ENCODE measurements around the gene AHNAK2.

The AHNAK2 gene

GRCh38 chr14:105011312-105011990, 33.3 kb upstream of the AHNAK2 start:
- no peak for DNase-seq

- no peak for DNase-seq
Measured at GRCh38 chr14:105010891-105011291, 32.7 kb upstream of the AHNAK2 start.

GRCh38 chr14:105010106-105010505, 31.9 kb upstream of the AHNAK2 start:
- no peak for DNase-seq

GRCh38 chr14:105007593-105008264, 29.6 kb upstream of the AHNAK2 start:
- no peak for DNase-seq

- DNase-seq, result no peak
Measured at GRCh38 chr14:105006831-105007592, 28.8 kb upstream of the AHNAK2 start.

GRCh38 chr14:105005929-105006830, 28.0 kb upstream of the AHNAK2 start:
- DNase-seq, result no peak

- no peak for DNase-seq
Measured at GRCh38 chr14:105005329-105005928, 27.3 kb upstream of the AHNAK2 start.

GRCh38 chr14:104999361-104999760, 21.2 kb upstream of the AHNAK2 start:
- DNase-seq, result no peak

- no peak for DNase-seq
Measured at GRCh38 chr14:104998801-104999200, 20.6 kb upstream of the AHNAK2 start.

- no peak for DNase-seq
Measured at GRCh38 chr14:104996483-104996882, 18.3 kb upstream of the AHNAK2 start.

GRCh38 chr14:104996032-104996431, 17.9 kb upstream of the AHNAK2 start:
- DNase-seq, result no peak

GRCh38 chr14:104994978-104995377, 16.8 kb upstream of the AHNAK2 start:
- DNase-seq, result no peak

GRCh38 chr14:104993808-104994591, 15.8 kb upstream of the AHNAK2 start:
- DNase-seq, result no peak

- DNase-seq, result no peak
Measured at GRCh38 chr14:104993306-104993705, 15.1 kb upstream of the AHNAK2 start.

GRCh38 chr14:104992501-104992900, 14.3 kb upstream of the AHNAK2 start:
- no peak for DNase-seq

- no peak for DNase-seq
Measured at GRCh38 chr14:104991896-104992230, 13.7 kb upstream of the AHNAK2 start.

GRCh38 chr14:104989951-104990303, 11.8 kb upstream of the AHNAK2 start:
- DNase-seq, result no peak

- DNase-seq, result no peak
Measured at GRCh38 chr14:104989236-104989950, 11.2 kb upstream of the AHNAK2 start.

- DNase-seq, result no peak
Measured at GRCh38 chr14:104986487-104987164, 8.5 kb upstream of the AHNAK2 start.

GRCh38 chr14:104985675-104986486, 7.7 kb upstream of the AHNAK2 start, which contains the start of gene CLBA1:
Gene CLBA1 (plus strand): TSS chr14:104985788. CDS start chr14:104986432, 644 bp downstream.
- DNase-seq, result peak; percentile 81
